ENCODE data around the gene RAB3A.

- TF ChIP-seq EP300 (IDR thresholded peaks at IDR 0.05; ENCODE audit: borderline replicate concordance) (no peak), CEBPB (IDR thresholded peaks at IDR 0.05) (no peak), NFIC (IDR thresholded peaks at IDR 0.05) (no peak), YY1 (IDR thresholded peaks at IDR 0.05; ENCODE audit: low read depth) (no peak)
- TF ChIP-seq, protein P1, sequence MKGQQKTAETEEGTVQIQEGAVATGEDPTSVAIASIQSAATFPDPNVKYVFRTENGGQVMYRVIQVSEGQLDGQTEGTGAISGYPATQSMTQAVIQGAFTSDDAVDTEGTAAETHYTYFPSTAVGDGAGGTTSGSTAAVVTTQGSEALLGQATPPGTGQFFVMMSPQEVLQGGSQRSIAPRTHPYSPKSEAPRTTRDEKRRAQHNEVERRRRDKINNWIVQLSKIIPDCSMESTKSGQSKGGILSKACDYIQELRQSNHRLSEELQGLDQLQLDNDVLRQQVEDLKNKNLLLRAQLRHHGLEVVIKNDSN (IDR thresholded peaks at IDR 0.05) = no peak
- TF ChIP-seq, protein P2, sequence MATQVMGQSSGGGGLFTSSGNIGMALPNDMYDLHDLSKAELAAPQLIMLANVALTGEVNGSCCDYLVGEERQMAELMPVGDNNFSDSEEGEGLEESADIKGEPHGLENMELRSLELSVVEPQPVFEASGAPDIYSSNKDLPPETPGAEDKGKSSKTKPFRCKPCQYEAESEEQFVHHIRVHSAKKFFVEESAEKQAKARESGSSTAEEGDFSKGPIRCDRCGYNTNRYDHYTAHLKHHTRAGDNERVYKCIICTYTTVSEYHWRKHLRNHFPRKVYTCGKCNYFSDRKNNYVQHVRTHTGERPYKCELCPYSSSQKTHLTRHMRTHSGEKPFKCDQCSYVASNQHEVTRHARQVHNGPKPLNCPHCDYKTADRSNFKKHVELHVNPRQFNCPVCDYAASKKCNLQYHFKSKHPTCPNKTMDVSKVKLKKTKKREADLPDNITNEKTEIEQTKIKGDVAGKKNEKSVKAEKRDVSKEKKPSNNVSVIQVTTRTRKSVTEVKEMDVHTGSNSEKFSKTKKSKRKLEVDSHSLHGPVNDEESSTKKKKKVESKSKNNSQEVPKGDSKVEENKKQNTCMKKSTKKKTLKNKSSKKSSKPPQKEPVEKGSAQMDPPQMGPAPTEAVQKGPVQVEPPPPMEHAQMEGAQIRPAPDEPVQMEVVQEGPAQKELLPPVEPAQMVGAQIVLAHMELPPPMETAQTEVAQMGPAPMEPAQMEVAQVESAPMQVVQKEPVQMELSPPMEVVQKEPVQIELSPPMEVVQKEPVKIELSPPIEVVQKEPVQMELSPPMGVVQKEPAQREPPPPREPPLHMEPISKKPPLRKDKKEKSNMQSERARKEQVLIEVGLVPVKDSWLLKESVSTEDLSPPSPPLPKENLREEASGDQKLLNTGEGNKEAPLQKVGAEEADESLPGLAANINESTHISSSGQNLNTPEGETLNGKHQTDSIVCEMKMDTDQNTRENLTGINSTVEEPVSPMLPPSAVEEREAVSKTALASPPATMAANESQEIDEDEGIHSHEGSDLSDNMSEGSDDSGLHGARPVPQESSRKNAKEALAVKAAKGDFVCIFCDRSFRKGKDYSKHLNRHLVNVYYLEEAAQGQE (IDR thresholded peaks at IDR 0.05; ENCODE audit: low read depth) = no peak
Measured at GRCh38 chr19:18159810-18160209, 44.0 kb downstream of the RAB3A start.

Measured in Ishikawa (cell line).